Measurements from ENCODE around the gene AFF2. TPM values are rescaled to one million over a fixed set of nuclear protein-coding genes. Genes with fewer than 3 reads are reported as not detected.

AFF2 gene
- polyA plus RNA-seq, 2 donors = 0.01 to 0.02 TPM

GRCh38 chrX:148530464-148531077 is 30.2 kb downstream of the AFF2 start:
- 12 to 18% methylated on average over 2 of the region's 2 CpGs for WGBS, 2 donors

DNA sequence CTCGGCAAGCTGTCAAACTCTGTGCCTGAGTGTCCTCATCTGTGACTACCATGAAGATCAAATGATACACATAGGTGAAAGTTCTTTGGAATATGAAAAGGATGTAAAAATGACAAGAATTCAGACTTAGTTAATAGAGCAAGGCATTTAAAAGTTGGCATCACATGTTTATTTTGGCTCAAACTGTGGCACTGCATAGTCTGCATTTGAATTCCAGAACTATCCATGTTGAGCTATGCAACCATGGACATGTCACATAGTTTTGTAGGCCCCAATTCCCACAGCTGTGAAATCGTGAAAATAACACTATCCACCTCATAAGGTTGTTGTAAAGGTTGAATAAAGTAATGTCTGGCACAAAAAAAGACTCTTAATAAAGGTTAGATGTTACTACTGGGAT is 33.9 kb downstream of the AFF2 start:
- no peaks in the 10 kb centered on the region for H3K9me3 ChIP-seq (ENCODE audit: control insufficient read depth in 2 of 2, insufficient read depth in 1 of 2, low read depth in 1 of 2, low read length in 1 of 2)
- no peak overlapping the region for H3K27ac ChIP-seq (ENCODE audit: low read depth in 2 of 2, low read length in 1 of 2)
- H3K27me3 ChIP-seq (ENCODE audit: control insufficient read depth in 1 of 2, insufficient read depth in 2 of 2, low read length in 2 of 2) = no peaks in the 10 kb centered on the region
- no peaks in the 10 kb centered on the region for H3K4me1 ChIP-seq (ENCODE audit: control insufficient read depth in 2 of 2, insufficient read depth in 2 of 2, low read length in 1 of 2)
- H3K4me3 ChIP-seq (ENCODE audit: low read depth in 1 of 2, low read length in 2 of 2) = no peak overlapping the region
- WGBS, 2 donors = 63 to 73% methylated on average over 2 of the region's 2 CpGs
- H3K36me3 ChIP-seq (ENCODE audit: control insufficient read depth in 2 of 2, insufficient read depth in 2 of 2, low read length in 1 of 2) = no peaks in the 10 kb centered on the region

More at GRCh38 chrX:148530464-148531077, 30.2 kb downstream of the AFF2 start:
- no peaks in the 10 kb centered on the region for H3K4me1 ChIP-seq (ENCODE audit: control insufficient read depth in 2 of 2, insufficient read depth in 2 of 2, low read length in 1 of 2)
- H3K9me3 ChIP-seq (ENCODE audit: control insufficient read depth in 2 of 2, insufficient read depth in 1 of 2, low read depth in 1 of 2, low read length in 1 of 2) = no peaks in the 10 kb centered on the region
- H3K4me3 ChIP-seq (ENCODE audit: low read depth in 1 of 2, low read length in 2 of 2) = no peak overlapping the region
- H3K36me3 ChIP-seq (ENCODE audit: control insufficient read depth in 2 of 2, insufficient read depth in 2 of 2, low read length in 1 of 2) = no peaks in the 10 kb centered on the region
- H3K27ac ChIP-seq (ENCODE audit: low read depth in 2 of 2, low read length in 1 of 2) = no peak overlapping the region
- H3K27me3 ChIP-seq (ENCODE audit: control insufficient read depth in 1 of 2, insufficient read depth in 2 of 2, low read length in 2 of 2) = no peaks in the 10 kb centered on the region

GRCh38 chrX:148535639-148536038 is 35.2 kb downstream of the AFF2 start:
- Histone ChIP-seq H3K36me3 (ENCODE audit: control insufficient read depth in 2 of 2, insufficient read depth in 2 of 2, low read length in 1 of 2) (no peaks in the 10 kb centered on the region), H3K27me3 (ENCODE audit: control insufficient read depth in 1 of 2, insufficient read depth in 2 of 2, low read length in 2 of 2) (no peaks in the 10 kb centered on the region), H3K4me3 (ENCODE audit: low read depth in 1 of 2, low read length in 2 of 2) (no peak overlapping the region), H3K9me3 (ENCODE audit: control insufficient read depth in 2 of 2, insufficient read depth in 1 of 2, low read depth in 1 of 2, low read length in 1 of 2) (no peaks in the 10 kb centered on the region), H3K27ac (ENCODE audit: low read depth in 2 of 2, low read length in 1 of 2) (no peak overlapping the region), H3K4me1 (ENCODE audit: control insufficient read depth in 2 of 2, insufficient read depth in 2 of 2, low read length in 1 of 2) (no peaks in the 10 kb centered on the region)
- WGBS, 2 donors = 73 to 88% methylated on average over 4 of the region's 4 CpGs

DNA sequence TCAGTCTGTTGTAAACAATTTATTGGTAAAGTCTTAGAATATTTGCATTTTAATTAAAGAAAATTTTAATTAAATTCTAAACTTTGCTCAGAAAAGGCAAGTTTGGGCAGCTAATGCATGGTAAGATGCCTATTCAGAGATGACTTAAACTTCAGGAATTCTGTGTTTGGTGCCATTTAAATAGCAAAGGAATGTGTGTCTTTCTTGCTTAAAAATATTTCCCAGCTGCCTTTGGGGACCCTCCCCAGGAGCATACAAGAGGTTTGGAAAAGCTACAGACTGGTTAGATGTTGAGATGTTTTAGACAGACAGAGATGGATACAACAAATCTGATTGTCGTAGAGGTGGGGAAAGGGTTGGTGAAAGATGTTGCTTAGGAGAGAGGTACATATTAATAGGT is 36.5 kb downstream of the AFF2 start:
- no peaks in the 10 kb centered on the region for H3K4me1 ChIP-seq (ENCODE audit: control insufficient read depth in 2 of 2, insufficient read depth in 2 of 2, low read length in 1 of 2)
- 77 to 85% methylated on average over 1 of the region's 1 CpG for WGBS, 2 donors
- no peak overlapping the region for H3K27ac ChIP-seq (ENCODE audit: low read depth in 2 of 2, low read length in 1 of 2)
- no peaks in the 10 kb centered on the region for H3K36me3 ChIP-seq (ENCODE audit: control insufficient read depth in 2 of 2, insufficient read depth in 2 of 2, low read length in 1 of 2)
- no peak overlapping the region for H3K4me3 ChIP-seq (ENCODE audit: low read depth in 1 of 2, low read length in 2 of 2)
- H3K9me3 ChIP-seq (ENCODE audit: control insufficient read depth in 2 of 2, insufficient read depth in 1 of 2, low read depth in 1 of 2, low read length in 1 of 2) = no peaks in the 10 kb centered on the region
- H3K27me3 ChIP-seq (ENCODE audit: control insufficient read depth in 1 of 2, insufficient read depth in 2 of 2, low read length in 2 of 2) = no peaks in the 10 kb centered on the region

DNA sequence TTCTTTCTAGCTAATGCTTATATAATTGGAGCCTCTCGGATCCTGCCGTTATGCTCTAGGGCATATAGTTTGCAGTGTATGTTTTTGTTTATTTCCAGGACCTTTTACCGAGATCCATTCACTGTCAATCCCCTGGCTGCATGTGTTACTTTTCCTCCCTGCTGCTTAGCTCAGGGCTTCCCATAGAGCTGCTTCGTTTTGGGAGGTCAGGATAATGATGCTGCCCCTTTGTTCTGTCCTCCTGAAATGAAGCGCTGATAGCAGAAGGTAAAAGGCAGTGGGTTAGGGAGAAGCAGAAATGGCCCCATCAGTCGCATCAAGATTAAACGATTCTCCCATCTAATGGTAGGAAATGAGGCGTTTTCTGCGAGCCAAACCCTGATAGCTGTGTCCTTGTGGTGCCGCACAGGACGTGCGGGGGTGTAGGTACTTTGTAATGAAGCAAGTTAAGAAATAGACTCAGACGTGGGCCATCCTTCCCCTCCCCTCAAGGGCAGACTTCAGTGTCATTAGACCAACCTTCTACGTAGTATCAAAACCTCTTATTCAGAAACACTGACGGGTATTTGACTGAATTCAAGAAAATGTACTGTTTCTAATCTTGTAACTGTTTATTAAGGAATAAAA is 37.3 kb downstream of the AFF2 start:
- 64 to 73% methylated on average over 15 of the region's 15 CpGs for WGBS, 2 donors
- no peaks in the 10 kb centered on the region for H3K36me3 ChIP-seq (ENCODE audit: control insufficient read depth in 2 of 2, insufficient read depth in 2 of 2, low read length in 1 of 2)
- no peaks in the 10 kb centered on the region for H3K9me3 ChIP-seq (ENCODE audit: control insufficient read depth in 2 of 2, insufficient read depth in 1 of 2, low read depth in 1 of 2, low read length in 1 of 2)
- H3K27ac ChIP-seq (ENCODE audit: low read depth in 2 of 2, low read length in 1 of 2) = no peak overlapping the region
- H3K4me1 ChIP-seq (ENCODE audit: control insufficient read depth in 2 of 2, insufficient read depth in 2 of 2, low read length in 1 of 2) = no peaks in the 10 kb centered on the region
- no peaks in the 10 kb centered on the region for H3K27me3 ChIP-seq (ENCODE audit: control insufficient read depth in 1 of 2, insufficient read depth in 2 of 2, low read length in 2 of 2)
- no peak overlapping the region for H3K4me3 ChIP-seq (ENCODE audit: low read depth in 1 of 2, low read length in 2 of 2)

- Histone ChIP-seq H3K4me3 (ENCODE audit: low read depth in 1 of 2, low read length in 2 of 2) (no peak overlapping the region), H3K36me3 (ENCODE audit: control insufficient read depth in 2 of 2, insufficient read depth in 2 of 2, low read length in 1 of 2) (no peaks in the 10 kb centered on the region), H3K9me3 (ENCODE audit: control insufficient read depth in 2 of 2, insufficient read depth in 1 of 2, low read depth in 1 of 2, low read length in 1 of 2) (no peaks in the 10 kb centered on the region), H3K27ac (ENCODE audit: low read depth in 2 of 2, low read length in 1 of 2) (no peak overlapping the region), H3K27me3 (ENCODE audit: control insufficient read depth in 1 of 2, insufficient read depth in 2 of 2, low read length in 2 of 2) (no peaks in the 10 kb centered on the region), H3K4me1 (ENCODE audit: control insufficient read depth in 2 of 2, insufficient read depth in 2 of 2, low read length in 1 of 2) (no peaks in the 10 kb centered on the region)
- WGBS, 2 donors = 62 to 82% methylated on average over 2 of the region's 2 CpGs
Observed at GRCh38 chrX:148538582-148538981, 38.2 kb downstream of the AFF2 start.

- H3K27ac ChIP-seq (ENCODE audit: low read depth in 2 of 2, low read length in 1 of 2) = no peak overlapping the region
- no peaks in the 10 kb centered on the region for H3K9me3 ChIP-seq (ENCODE audit: control insufficient read depth in 2 of 2, insufficient read depth in 1 of 2, low read depth in 1 of 2, low read length in 1 of 2)
- H3K4me3 ChIP-seq (ENCODE audit: low read depth in 1 of 2, low read length in 2 of 2) = no peak overlapping the region
- WGBS, 2 donors = 42 to 53% methylated on average over 1 of the region's 1 CpG
- H3K36me3 ChIP-seq (ENCODE audit: control insufficient read depth in 2 of 2, insufficient read depth in 2 of 2, low read length in 1 of 2) = no peaks in the 10 kb centered on the region
- H3K27me3 ChIP-seq (ENCODE audit: control insufficient read depth in 1 of 2, insufficient read depth in 2 of 2, low read length in 2 of 2) = no peaks in the 10 kb centered on the region
- no peaks in the 10 kb centered on the region for H3K4me1 ChIP-seq (ENCODE audit: control insufficient read depth in 2 of 2, insufficient read depth in 2 of 2, low read length in 1 of 2)
Observed at GRCh38 chrX:148540114-148540513, 39.7 kb downstream of the AFF2 start.

GRCh38 chrX:148540671-148541583 is 40.5 kb downstream of the AFF2 start:
- Histone ChIP-seq H3K27ac (ENCODE audit: low read depth in 2 of 2, low read length in 1 of 2) (no peak overlapping the region), H3K9me3 (ENCODE audit: control insufficient read depth in 2 of 2, insufficient read depth in 1 of 2, low read depth in 1 of 2, low read length in 1 of 2) (no peaks in the 10 kb centered on the region), H3K27me3 (ENCODE audit: control insufficient read depth in 1 of 2, insufficient read depth in 2 of 2, low read length in 2 of 2) (no peaks in the 10 kb centered on the region), H3K4me3 (ENCODE audit: low read depth in 1 of 2, low read length in 2 of 2) (no peak overlapping the region), H3K36me3 (ENCODE audit: control insufficient read depth in 2 of 2, insufficient read depth in 2 of 2, low read length in 1 of 2) (no peaks in the 10 kb centered on the region), H3K4me1 (ENCODE audit: control insufficient read depth in 2 of 2, insufficient read depth in 2 of 2, low read length in 1 of 2) (no peaks in the 10 kb centered on the region)
- WGBS, 2 donors = 68 to 77% methylated on average over 10 of the region's 10 CpGs

- Histone ChIP-seq H3K27me3 (ENCODE audit: control insufficient read depth in 1 of 2, insufficient read depth in 2 of 2, low read length in 2 of 2) (no peaks in the 10 kb centered on the region), H3K4me1 (ENCODE audit: control insufficient read depth in 2 of 2, insufficient read depth in 2 of 2, low read length in 1 of 2) (no peaks in the 10 kb centered on the region), H3K27ac (ENCODE audit: low read depth in 2 of 2, low read length in 1 of 2) (no peak overlapping the region), H3K4me3 (ENCODE audit: low read depth in 1 of 2, low read length in 2 of 2) (no peak overlapping the region), H3K9me3 (ENCODE audit: control insufficient read depth in 2 of 2, insufficient read depth in 1 of 2, low read depth in 1 of 2, low read length in 1 of 2) (no peaks in the 10 kb centered on the region), H3K36me3 (ENCODE audit: control insufficient read depth in 2 of 2, insufficient read depth in 2 of 2, low read length in 1 of 2) (no peaks in the 10 kb centered on the region)
Observed at GRCh38 chrX:148541584-148541940, 41.1 kb downstream of the AFF2 start.
